GM23338 (cell line): ENCODE results near the gene TAS2R41. TPM values are rescaled to one million over a fixed set of nuclear protein-coding genes. Genes with fewer than 3 reads are reported as not detected.

Source experiments
- ATAC-seq: fragments of 200-7000 bp; cut with Tn5 transposase; 3 replicates; pipeline ENCODE4 v1.9.1; 2020
- DNase-seq: peaks from one replicate; pipeline ENCODE4 v3.0.0-alpha.2; 2015; ENCODE audit warnings: low spot score
- H2AFZ ChIP-seq: fragments of 200-600 bp; sonication (generic); 2 replicates; pipeline ENCODE4 v1.8.0; 2016; ENCODE audit warnings: antibody characterized with exemption, mild to moderate bottlenecking, moderate library complexity
- H3F3A ChIP-seq: fragments of 200-600 bp; sonication (generic); replicated peaks from 2 replicates; pipeline ENCODE4 v1.8.0; 2017; ENCODE audit warnings: antibody characterized with exemption, mixed run types, low read depth
- H3K27ac ChIP-seq: fragments of 200-600 bp; sonication (generic); 2 replicates; pipeline ENCODE4 v1.6.1; 2016; ENCODE audit warnings: low read depth
- H3K27me3 ChIP-seq: fragments of 200-600 bp; sonication (generic); 2 replicates; pipeline ENCODE4 v1.8.0; 2016; ENCODE audit warnings: mild to moderate bottlenecking, mixed run types, moderate library complexity; ENCODE audit not compliant: insufficient read depth
- H3K36me3 ChIP-seq: fragments of 200-600 bp; sonication (generic); 2 replicates; pipeline ENCODE4 v1.8.0; 2016; ENCODE audit warnings: mild to moderate bottlenecking; ENCODE audit not compliant: insufficient read depth
- H3K4me1 ChIP-seq: fragments of 200-600 bp; sonication (generic); 2 replicates; pipeline ENCODE4 v1.8.0; 2016; ENCODE audit warnings: mild to moderate bottlenecking, moderate library complexity; ENCODE audit not compliant: insufficient read depth
- H3K4me2 ChIP-seq: fragments of 200-600 bp; sonication (generic); 2 replicates; pipeline ENCODE4 v1.7.1; 2017; ENCODE audit warnings: mixed run types
- H3K4me3 ChIP-seq: fragments of 200-600 bp; sonication (generic); 2 replicates; pipeline ENCODE4 v1.6.1; 2016; ENCODE audit warnings: mixed run types
- H3K79me2 ChIP-seq: fragments of 200-600 bp; sonication (generic); replicated peaks from 2 replicates; pipeline ENCODE4 v1.8.0; 2017; ENCODE audit warnings: mild to moderate bottlenecking; ENCODE audit not compliant: insufficient read depth
- H3K9me2 ChIP-seq: fragments of 200-600 bp; sonication (generic); 2 replicates; pipeline ENCODE4 v1.8.0; 2017; ENCODE audit not compliant: insufficient read depth
- H4K20me1 ChIP-seq: fragments of 200-600 bp; sonication (generic); replicated peaks from 2 replicates; pipeline ENCODE4 v1.8.0; 2017; ENCODE audit warnings: mild to moderate bottlenecking; ENCODE audit not compliant: insufficient read depth
- H3K27ac Mint-ChIP-seq: 2 replicates; pipeline ENCODE4 v1.8.0; 2020; ENCODE audit warnings: inconsistent platforms, mild to moderate bottlenecking, moderate library complexity, mixed read lengths
- H3K27me3 Mint-ChIP-seq: 3 replicates; pipeline ENCODE4 v1.8.0; 2022; ENCODE audit warnings: low read depth, mild to moderate bottlenecking, moderate library complexity, mixed read lengths, inconsistent platforms; ENCODE audit not compliant: insufficient read depth, poor library complexity
- H3K36me3 Mint-ChIP-seq: 3 replicates; pipeline ENCODE4 v1.8.0; 2021; ENCODE audit warnings: low read depth, mild to moderate bottlenecking, inconsistent platforms, moderate library complexity, mixed read lengths
- H3K4me1 Mint-ChIP-seq: 3 replicates; pipeline ENCODE4 v1.8.0; 2020; ENCODE audit warnings: mild to moderate bottlenecking, inconsistent platforms, mixed read lengths
- H3K4me3 Mint-ChIP-seq: 3 replicates; pipeline ENCODE4 v1.8.0; 2021; ENCODE audit warnings: moderate library complexity, mild to moderate bottlenecking, inconsistent platforms, mixed read lengths
- H3K9me3 Mint-ChIP-seq: 3 replicates; pipeline ENCODE4 v1.8.0; 2020; ENCODE audit warnings: moderate library complexity, mild to moderate bottlenecking, inconsistent platforms, mixed read lengths
- CREB1 ChIP-seq: fragments of 250-450 bp; sonication (Bioruptor Pico); IDR thresholded peaks from 2 replicates; pipeline ENCODE4 v1.5.0; 2020; ENCODE audit warnings: low read depth, mild to moderate bottlenecking, moderate library complexity
- CTCF ChIP-seq, 2 experiments: fragments of 200-600 bp in 1 of 2; sonication (generic) in 1 of 2; conservative IDR thresholded peaks; 2 replicates each; pipeline versions ENCODE4 v1.5.1 to v1.6.1; 2016 to 2017; ENCODE audit warnings: antibody characterized with exemption in 2 of 2, low read depth in 2 of 2, mild to moderate bottlenecking in 2 of 2, moderate library complexity in 1 of 2
- ETS1 ChIP-seq: IDR thresholded peaks from 2 replicates; pipeline ENCODE4 v1.6.1; 2016; ENCODE audit warnings: antibody characterized with exemption
- EZH2 ChIP-seq: fragments of 200-600 bp; sonication (generic); IDR thresholded peaks from one replicate; pipeline ENCODE4 v1.8.0; 2017; ENCODE audit warnings: antibody characterized with exemption, mild to moderate bottlenecking, low read depth; ENCODE audit not compliant: unreplicated experiment
- EZH2phosphoT487 ChIP-seq: fragments of 200-600 bp; sonication (generic); IDR thresholded peaks from one replicate; pipeline ENCODE4 v1.8.1; 2018; ENCODE audit warnings: antibody characterized with exemption; ENCODE audit not compliant: unreplicated experiment
- JUNB ChIP-seq: IDR thresholded peaks from one replicate; pipeline ENCODE4 v1.6.1; 2016; ENCODE audit warnings: antibody characterized with exemption; ENCODE audit not compliant: unreplicated experiment
- NANOG ChIP-seq: IDR thresholded peaks from 2 replicates; pipeline ENCODE4 v1.6.1; 2016; ENCODE audit warnings: antibody characterized with exemption, borderline replicate concordance
- POLR2AphosphoS5 ChIP-seq: IDR thresholded peaks from 2 replicates; pipeline ENCODE4 v1.6.1; 2016; ENCODE audit warnings: antibody characterized with exemption, low read depth
- REST ChIP-seq: IDR thresholded peaks from one replicate; pipeline ENCODE4 v1.6.1; 2018; ENCODE audit warnings: antibody characterized with exemption; ENCODE audit not compliant: unreplicated experiment
- STAT1 ChIP-seq: IDR thresholded peaks from one replicate; pipeline ENCODE4 v1.6.1; 2016; ENCODE audit warnings: antibody characterized with exemption; ENCODE audit not compliant: unreplicated experiment
- ZNF114 ChIP-seq: fragments of 250-450 bp; sonication (Bioruptor Pico); IDR thresholded peaks from 2 replicates; pipeline ENCODE4 v1.5.0; 2020; ENCODE audit warnings: mild to moderate bottlenecking, moderate library complexity
- ZNF331 ChIP-seq: fragments of 250-450 bp; sonication (Bioruptor Pico); IDR thresholded peaks from 2 replicates; pipeline ENCODE4 v1.5.0; 2020; ENCODE audit warnings: low read depth, mild to moderate bottlenecking, moderate library complexity
- ZNF462 ChIP-seq: fragments of 250-450 bp; sonication (Bioruptor Pico); IDR thresholded peaks from 2 replicates; pipeline ENCODE4 v1.5.0; 2020; ENCODE audit warnings: mild to moderate bottlenecking, moderate library complexity
- polyA plus RNA-seq: library from polyadenylated mRNA; unstranded; fragments of >200 nt; fragmentation: Nextera tagmentation; extraction: Ambion mirVana; gene quantifications from 2 replicates; pipeline ENCODE4 v1.2.1, GENCODE V29; 2016
- total RNA-seq: library from RNA; depleted of rRNA; stranded (reverse); fragments of >200 nt; shearing (Covaris generic); gene quantifications from 2 replicates; pipeline ENCODE4 v1.2.3, GENCODE V29; 2014

The TAS2R41 gene
- total and polyA plus RNA-seq, 2 experiments from 2014 or later: 1.2 TPM; not detected in 1

GRCh38 chr7:143516981-143517380 lies 39.3 kb downstream of the TAS2R41 start:
- H3K36me3 Mint-ChIP-seq: no peaks in the 10 kb centered on the region
- no peaks in the 10 kb centered on the region for H3K36me3 ChIP-seq
- H3K4me1 ChIP-seq: peaks cover 6% of the 10 kb centered on the region; the same call in 1 of the 2 replicates
- H3K27ac ChIP-seq: no peak overlapping the region
- no peak overlapping the region for H3K27ac Mint-ChIP-seq
- DNase-seq (no peak), ATAC-seq (no peak)
- peaks cover 2% of the 10 kb centered on the region for H3K27me3 Mint-ChIP-seq
- H2AFZ ChIP-seq: no peak overlapping the region
- H3K4me2 ChIP-seq: no peak overlapping the region
- no peak overlapping the region for H3K4me3 Mint-ChIP-seq
- no peaks in the 10 kb centered on the region for H4K20me1 ChIP-seq
- no peaks in the 10 kb centered on the region for H3F3A ChIP-seq
- no peaks in the 10 kb centered on the region for H3K79me2 ChIP-seq
- peaks cover 19% of the 10 kb centered on the region for H3K4me1 Mint-ChIP-seq
- TF ChIP-seq EZH2phosphoT487 (no peak), EZH2 (no peak), ZNF462 (no peak), ZNF114 (CRISPR knock-in tag) (no peak), STAT1 (no peak), ZNF331 (CRISPR knock-in tag) (no peak), POLR2AphosphoS5 (no peak), REST (no peak), NANOG (no peak), CREB1 (CRISPR knock-in tag) (no peak), JUNB (no peak), CTCF (conservative IDR thresholded peaks at IDR 0.05; ENCODE audit: low read depth in 2 of 2) (no peak), ETS1 (no peak)
- H3K9me3 Mint-ChIP-seq: no peaks in the 10 kb centered on the region
- no peaks in the 10 kb centered on the region for H3K9me2 ChIP-seq
- no peak overlapping the region for H3K4me3 ChIP-seq
- no peaks in the 10 kb centered on the region for H3K27me3 ChIP-seq
